GM10847 (cell line): ENCODE measurements around the gene BIRC5.

Source experiments
- POLR2A ChIP-seq: IDR thresholded peaks from 2 replicates; pipeline ENCODE4 v1.6.1; 2011; ENCODE audit not compliant: insufficient read length; ENCODE audit errors: extremely low read depth

The BIRC5 gene

GRCh38 chr17:78176548-78177025, 37.5 kb upstream of the BIRC5 start:
- TF ChIP-seq POLR2A: no peak

- TF ChIP-seq POLR2A: no peak
Measured at GRCh38 chr17:78179372-78179771, 34.7 kb upstream of the BIRC5 start.

DNA sequence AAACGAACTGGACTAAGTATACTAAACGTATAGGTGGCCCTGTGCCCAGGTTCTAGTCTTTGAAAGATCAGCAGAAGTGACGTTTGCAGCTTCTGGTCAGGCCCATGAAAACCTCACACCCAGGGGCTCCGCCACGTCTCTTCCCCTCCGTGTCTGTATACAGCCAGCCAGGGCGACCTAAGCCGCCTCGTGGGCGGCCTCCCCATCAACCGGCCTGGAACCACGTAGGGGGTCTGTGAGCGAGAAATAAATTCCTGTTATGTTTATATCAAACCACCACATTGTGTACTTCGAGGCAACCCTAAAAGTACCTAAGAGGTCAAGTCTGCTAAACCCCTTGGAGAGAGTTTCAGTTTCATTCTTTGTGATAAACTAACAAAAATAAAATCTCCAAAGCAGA, 34.0 kb upstream of the BIRC5 start:
- no peak for TF ChIP-seq POLR2A

DNA sequence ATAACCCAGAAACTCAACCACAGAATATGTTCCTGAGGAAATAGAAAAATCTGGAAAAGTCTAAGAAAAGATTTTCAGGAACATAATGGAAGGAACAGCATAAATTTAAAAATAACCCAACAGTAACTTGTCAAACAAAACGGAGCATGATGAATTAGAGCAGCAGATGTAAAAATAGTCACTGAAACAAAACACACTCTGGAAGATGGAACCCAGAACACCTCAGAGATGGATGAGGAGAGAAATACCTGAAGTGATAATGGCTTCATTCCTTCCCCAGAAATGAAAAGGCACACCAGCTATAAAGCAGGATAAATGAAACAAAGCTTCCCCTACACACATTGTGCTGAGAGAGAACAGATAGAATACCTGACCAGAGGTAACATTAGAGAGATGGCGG, 33.5 kb upstream of the BIRC5 start:
- TF ChIP-seq POLR2A: no peak

DNA sequence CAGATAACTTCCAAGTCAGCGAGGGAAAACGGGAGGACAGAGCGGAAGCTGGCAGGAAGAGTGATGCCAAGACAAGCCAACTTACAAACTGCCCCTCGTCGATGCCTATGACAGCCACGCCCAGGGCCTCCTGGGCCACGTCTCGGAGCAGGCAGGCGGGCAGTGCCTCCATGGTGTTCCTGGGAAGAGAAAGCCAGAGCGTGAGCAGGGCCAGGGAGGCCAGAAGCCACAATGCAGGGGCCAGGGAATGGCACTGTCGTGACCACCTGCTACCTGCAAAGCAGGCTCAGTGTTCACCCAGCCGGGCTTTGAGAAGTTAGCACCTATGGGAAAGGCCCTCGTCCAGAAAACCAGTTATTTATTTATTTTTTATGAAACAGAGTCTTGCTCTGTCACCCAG, 31.5 kb upstream of the BIRC5 start:
- TF ChIP-seq POLR2A: no peak

DNA sequence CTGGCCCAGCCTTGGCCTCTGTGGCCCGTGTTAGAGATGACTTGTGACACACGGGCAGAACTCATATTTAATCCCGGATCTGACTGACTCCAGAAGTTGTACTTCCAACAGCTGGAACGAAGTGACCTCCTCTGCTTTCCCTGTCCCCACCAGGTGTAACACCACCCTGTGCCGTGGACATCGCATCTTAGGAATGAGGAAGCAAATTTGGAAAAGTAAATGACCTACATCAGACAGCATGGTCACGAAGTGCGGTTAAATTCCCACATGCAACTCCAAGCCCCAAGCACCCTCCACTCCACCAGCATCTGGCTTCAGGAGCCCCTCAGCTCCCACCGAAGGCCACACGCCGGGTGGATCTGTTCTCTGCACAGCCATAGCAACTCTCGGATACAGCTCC, 30.1 kb upstream of the BIRC5 start:
- TF ChIP-seq POLR2A: no peak

- TF ChIP-seq POLR2A: no peak
Measured at GRCh38 chr17:78184351-78184750, 29.7 kb upstream of the BIRC5 start.

- TF ChIP-seq POLR2A: no peak
Measured at GRCh38 chr17:78184868-78185267, 29.2 kb upstream of the BIRC5 start.

GRCh38 chr17:78185981-78186691, 27.9 kb upstream of the BIRC5 start:
- no peak for TF ChIP-seq POLR2A

DNA sequence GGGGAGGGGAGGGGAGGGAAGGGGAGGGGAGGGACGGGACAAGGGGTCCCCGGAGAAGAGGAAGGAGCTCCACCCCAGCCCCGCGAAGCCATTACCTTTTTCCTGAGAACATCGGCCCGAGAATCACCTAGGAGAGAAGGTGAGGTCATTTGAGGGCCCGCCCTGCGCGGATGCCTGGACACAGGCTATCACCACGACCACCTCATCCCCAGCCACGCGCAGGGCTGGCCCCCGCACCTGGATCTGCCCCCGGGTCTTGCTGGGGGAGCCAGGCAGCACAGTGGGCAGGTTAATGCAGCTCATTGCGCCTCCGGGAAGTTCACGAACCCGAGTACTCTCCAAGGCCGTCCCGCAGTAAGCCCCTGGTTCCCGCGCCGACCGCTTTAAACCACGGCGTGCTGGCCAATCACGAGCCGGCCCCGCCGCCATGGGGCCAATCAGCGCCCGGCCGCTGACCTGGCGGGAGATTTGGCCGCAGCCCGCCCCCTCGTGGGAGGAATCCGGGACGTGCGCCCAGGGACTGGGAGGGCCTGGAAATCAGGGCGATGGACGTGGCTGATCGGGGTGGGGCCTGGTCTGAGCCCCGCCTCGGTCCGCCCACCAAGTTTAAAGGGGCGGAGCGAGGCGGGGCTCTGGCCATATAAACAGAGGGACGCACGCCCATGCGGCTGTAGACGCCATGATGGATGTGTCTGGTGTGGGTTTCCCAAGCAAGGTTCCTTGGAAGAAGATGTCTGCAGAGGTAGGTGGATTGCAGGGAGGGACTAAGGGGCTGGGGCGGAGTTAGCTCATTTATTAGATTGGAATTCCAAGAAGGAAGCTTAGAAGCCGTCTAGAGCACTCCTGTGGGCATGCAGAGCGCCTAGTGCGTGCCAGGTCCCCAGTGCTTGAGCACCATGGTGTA, 27.1 kb upstream of the BIRC5 start, which contains the start of the genes AFMID and TK1:
Gene AFMID, plus strand, starts transcription at position 671 of the 904 bp plus-strand sequence. Its CDS starts 9 bp downstream, at position 680.
Gene TK1, minus strand, starts transcription at position 361 of the 904 bp plus-strand sequence. Its CDS starts 58 bp downstream, at position 303.
- TF ChIP-seq POLR2A: peak; percentile 61

GRCh38 chr17:78196716-78197115, 17.3 kb upstream of the BIRC5 start:
- TF ChIP-seq POLR2A: no peak

DNA sequence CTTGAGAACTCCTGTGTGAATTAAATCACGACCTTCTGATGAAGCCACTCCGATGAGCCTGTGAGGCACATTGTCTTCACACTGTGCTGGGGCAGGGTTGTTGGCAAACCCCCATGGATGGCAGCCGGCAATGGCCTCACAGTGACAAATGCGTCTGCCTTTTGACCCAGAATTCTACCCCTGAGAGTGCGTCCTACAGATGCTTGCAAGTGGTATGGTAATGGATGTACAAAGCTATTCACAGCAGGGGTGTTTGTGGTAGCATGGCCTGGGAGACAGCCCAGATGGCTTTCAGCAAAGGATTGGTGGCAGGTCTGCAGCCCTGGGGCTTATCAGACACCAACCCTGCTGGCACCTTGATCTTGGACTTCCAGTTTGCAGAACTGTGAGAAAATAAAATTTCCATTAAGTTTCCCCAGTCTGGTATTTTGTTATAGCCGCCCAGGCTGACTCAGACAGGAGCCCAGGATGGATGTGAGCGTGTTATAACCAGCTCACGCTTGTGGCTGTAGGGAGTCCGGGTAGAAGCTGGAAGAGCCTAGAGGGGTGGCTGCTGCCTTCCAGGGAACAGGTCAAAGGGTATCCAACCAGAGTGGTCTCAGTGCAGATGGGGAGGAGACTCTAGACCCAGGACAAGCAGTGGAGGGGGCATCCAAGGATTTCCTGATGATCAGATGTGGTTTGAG, 16.8 kb upstream of the BIRC5 start:
- no peak for TF ChIP-seq POLR2A

- TF ChIP-seq POLR2A: no peak
Measured at GRCh38 chr17:78200451-78200850, 13.6 kb upstream of the BIRC5 start.

DNA sequence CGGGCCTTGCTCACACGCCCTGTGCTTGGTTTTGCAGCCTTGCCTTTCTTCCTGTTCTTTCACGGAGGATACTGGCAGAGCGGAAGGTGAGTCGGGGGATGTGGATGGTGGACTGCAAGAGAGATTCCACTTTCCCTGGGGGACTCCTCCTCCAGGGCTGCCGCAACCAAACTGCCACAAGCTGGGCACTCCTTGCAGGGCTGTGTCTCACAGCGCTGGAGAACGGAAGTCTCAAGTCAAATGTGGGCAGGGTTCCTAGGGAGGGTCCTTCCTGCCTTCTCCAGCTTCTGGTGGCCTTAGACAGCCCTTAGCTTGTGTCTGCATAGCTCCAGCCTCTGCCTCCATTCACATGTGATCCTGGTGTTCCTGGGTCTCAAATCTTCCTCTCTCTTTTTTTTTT, 11.4 kb upstream of the BIRC5 start:
- no peak for TF ChIP-seq POLR2A

DNA sequence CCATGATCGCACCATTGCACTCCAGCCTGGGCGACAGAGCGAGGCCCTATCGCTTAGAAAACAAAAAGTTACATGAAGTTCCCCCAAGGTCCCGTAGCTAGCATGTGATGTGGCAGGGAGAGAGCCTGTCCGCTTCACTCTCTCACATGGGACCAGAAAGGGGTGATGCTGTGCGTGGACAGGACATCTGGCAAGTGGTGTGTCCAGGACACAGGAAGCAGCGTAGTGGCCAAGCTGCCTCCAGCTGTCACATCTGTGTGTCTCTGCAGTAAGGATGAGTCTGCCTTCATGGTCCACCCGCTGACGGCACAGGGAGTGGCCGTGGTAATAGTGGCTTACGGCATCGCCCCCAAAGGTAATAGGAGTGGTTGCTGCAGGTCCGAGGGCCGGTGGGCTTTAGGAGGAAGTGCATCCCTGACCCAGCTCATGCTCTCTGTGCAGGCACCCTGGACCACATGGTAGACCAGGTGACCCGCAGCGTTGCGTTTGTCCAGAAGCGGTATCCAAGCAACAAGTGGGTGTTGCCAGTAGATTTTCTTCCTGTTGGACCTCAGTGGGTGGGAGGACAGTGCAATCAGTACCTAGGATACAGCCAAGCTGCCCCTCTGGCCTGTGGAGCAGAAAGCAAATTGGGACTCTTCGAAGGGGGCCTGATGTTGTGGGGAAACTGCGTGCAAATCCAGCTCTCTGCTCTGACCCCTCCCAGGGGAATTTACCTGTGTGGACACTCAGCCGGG, 9.5 kb upstream of the BIRC5 start:
- TF ChIP-seq POLR2A: no peak
